Right atrium auricular region (tissue), 2 donors: ENCODE data around the gene CCNE1. TPM values are rescaled to one million over a fixed set of nuclear protein-coding genes. Genes with fewer than 3 reads are reported as not detected.

Experiments
- DNase-seq: peaks from one replicate; pipeline ENCODE4 v3.0.0-alpha.2; 2019; ENCODE audit warnings: low spot score
- H3K27ac ChIP-seq, 2 donors: fragments of 200-600 bp; sonication (generic); 1 replicate in 1 of 2; 2 replicates in 1 of 2; pipeline ENCODE4 v1.5.1; 2016 to 2019
- H3K27me3 ChIP-seq, 2 donors: fragments of 200-600 bp; sonication (generic); one replicate each; pipeline versions ENCODE4 v1.5.1 to v1.6.0; 2017 to 2019
- H3K36me3 ChIP-seq: fragments of 200-600 bp; sonication (generic); one replicate; pipeline ENCODE4 v1.5.1; 2016
- H3K4me1 ChIP-seq, 2 donors: fragments of 200-600 bp; sonication (generic); one replicate each; pipeline versions ENCODE4 v1.5.1 to v1.6.0; 2017 to 2019
- H3K4me3 ChIP-seq, 2 donors: fragments of 200-600 bp; sonication (generic); 1 replicate in 1 of 2; 2 replicates in 1 of 2; pipeline ENCODE4 v1.5.1; 2017 to 2019; ENCODE audit warnings: mild to moderate bottlenecking in 1 of 2, moderate library complexity in 1 of 2
- H3K9me3 ChIP-seq, 2 donors: fragments of 200-600 bp; sonication (generic); one replicate each; pipeline ENCODE4 v1.5.1; 2019
- total RNA-seq, 2 donors: library from RNA; depleted of rRNA; stranded (reverse); fragments of >200 nt; gene quantifications; one replicate each; pipeline ENCODE4 v1.1.0, GENCODE V29; 2016
- TF ChIP-seq, protein P1 (sequence below), 2 donors: fragments of 200-600 bp; sonication (generic); IDR thresholded peaks; one replicate each; pipeline ENCODE4 v1.5.1; 2019; ENCODE audit warnings: antibody characterized with exemption in 2 of 2

CCNE1 gene
- total RNA-seq, 2 donors from 2014 or later, result 4.4 to 5.5 TPM

DNA sequence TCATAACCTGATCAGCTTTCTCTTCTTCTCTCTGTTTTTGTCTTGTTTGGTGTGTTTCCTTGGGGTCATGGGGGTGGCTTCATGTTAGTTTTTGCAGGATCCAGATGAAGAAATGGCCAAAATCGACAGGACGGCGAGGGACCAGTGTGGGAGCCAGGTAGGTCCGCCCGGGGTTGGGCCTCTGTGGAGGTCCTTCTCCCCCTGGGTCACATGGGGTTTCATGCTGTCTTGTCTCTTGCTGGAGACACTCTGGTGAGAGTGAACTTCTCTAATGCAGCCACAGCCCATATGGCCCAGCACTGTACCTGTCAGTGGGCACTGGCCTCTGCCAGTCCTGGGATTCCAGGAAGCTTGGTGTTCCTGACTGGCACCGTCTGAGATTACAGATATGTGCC is 1.1 kb downstream of the CCNE1 start:
- peaks cover 0 to 15% of the 10 kb centered on the region in 2 donors for H3K4me1 ChIP-seq

DNA sequence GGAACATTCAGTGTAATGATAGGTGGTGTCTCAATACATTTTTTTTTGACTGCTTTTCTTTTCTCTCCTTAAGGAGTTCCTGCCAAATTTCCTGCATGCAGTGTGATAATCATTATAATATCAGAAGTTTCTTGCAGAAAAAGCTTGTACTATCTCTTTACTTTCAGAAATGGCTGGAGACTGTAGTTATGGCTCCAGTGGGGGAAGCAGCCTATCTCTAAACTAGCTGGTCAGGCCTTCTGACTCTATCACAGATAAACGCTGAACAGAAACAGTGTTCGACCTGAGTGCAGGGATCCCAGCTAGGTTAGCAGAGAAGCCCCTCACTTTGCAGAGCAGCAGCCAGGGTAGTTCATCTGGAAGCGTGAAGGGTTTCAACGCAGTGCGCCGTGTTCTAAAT is 1.9 kb downstream of the CCNE1 start:
- TF ChIP-seq, protein P1, sequence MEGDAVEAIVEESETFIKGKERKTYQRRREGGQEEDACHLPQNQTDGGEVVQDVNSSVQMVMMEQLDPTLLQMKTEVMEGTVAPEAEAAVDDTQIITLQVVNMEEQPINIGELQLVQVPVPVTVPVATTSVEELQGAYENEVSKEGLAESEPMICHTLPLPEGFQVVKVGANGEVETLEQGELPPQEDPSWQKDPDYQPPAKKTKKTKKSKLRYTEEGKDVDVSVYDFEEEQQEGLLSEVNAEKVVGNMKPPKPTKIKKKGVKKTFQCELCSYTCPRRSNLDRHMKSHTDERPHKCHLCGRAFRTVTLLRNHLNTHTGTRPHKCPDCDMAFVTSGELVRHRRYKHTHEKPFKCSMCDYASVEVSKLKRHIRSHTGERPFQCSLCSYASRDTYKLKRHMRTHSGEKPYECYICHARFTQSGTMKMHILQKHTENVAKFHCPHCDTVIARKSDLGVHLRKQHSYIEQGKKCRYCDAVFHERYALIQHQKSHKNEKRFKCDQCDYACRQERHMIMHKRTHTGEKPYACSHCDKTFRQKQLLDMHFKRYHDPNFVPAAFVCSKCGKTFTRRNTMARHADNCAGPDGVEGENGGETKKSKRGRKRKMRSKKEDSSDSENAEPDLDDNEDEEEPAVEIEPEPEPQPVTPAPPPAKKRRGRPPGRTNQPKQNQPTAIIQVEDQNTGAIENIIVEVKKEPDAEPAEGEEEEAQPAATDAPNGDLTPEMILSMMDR (IDR thresholded peaks at IDR 0.05), result no peak
- H3K27me3 ChIP-seq, result no peaks in the 10 kb centered on the region
- DNase-seq, result no peak
- H3K4me1 ChIP-seq, result peaks cover 0 to 15% of the 10 kb centered on the region in 2 donors
- no peak overlapping the region for H3K4me3 ChIP-seq
- H3K36me3 ChIP-seq, result no peaks in the 10 kb centered on the region
- no peak overlapping the region for H3K27ac ChIP-seq
- H3K9me3 ChIP-seq, result no peaks in the 10 kb centered on the region

More for the DNA sequence above, 1.1 kb downstream of the CCNE1 start:
- Histone ChIP-seq H3K36me3 (no peaks in the 10 kb centered on the region), H3K4me3 (peak overlapping the region in 1 of 2 donors; percentile 61), H3K27ac (no peak overlapping the region), H3K9me3 (no peaks in the 10 kb centered on the region), H3K27me3 (no peaks in the 10 kb centered on the region)
- TF ChIP-seq, protein P1 (IDR thresholded peaks at IDR 0.05), result no peak
- no peak for DNase-seq

DNA sequence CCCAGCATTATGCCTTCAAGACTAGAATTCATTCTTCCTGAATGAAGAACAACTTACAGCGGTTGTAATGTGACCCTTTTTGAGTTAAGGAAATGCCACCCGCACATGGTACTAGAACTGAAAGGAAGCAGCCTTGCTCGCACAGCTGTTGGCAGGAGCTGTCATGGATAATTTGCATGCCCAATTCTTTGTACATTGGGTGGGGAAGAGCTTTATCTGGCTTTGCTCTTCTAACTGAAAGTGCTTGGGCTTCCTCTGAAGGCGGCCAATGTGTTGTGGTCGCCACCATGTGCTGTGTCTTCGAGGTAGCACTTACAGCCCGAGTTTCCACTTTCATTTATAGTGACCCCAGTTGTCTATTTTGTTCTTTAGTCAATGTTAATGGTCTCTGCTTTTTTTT is 3.4 kb downstream of the CCNE1 start:
- no peaks in the 10 kb centered on the region for H3K9me3 ChIP-seq
- H3K4me3 ChIP-seq, result no peak overlapping the region
- no peaks in the 10 kb centered on the region for H3K36me3 ChIP-seq
- no peaks in the 10 kb centered on the region for H3K27me3 ChIP-seq
- H3K4me1 ChIP-seq, result peaks cover 0 to 15% of the 10 kb centered on the region in 2 donors
- DNase-seq, result no peak
- TF ChIP-seq, protein P1 (IDR thresholded peaks at IDR 0.05), result no peak
- H3K27ac ChIP-seq, result no peak overlapping the region

GRCh38 chr19:29817316-29817715 is 5.5 kb downstream of the CCNE1 start:
- Histone ChIP-seq H3K27ac (no peak overlapping the region), H3K36me3 (no peaks in the 10 kb centered on the region), H3K4me3 (no peak overlapping the region), H3K27me3 (no peaks in the 10 kb centered on the region), H3K4me1 (peaks cover 0 to 7% of the 10 kb centered on the region in 2 donors), H3K9me3 (no peaks in the 10 kb centered on the region)
- no peak for DNase-seq
- TF ChIP-seq, protein P1 (IDR thresholded peaks at IDR 0.05), result no peak

- Histone ChIP-seq H3K36me3 (no peaks in the 10 kb centered on the region), H3K4me1 (no peaks in the 10 kb centered on the region)
- TF ChIP-seq, protein P1 (IDR thresholded peaks at IDR 0.05), result no peak
These were observed 7.5 kb downstream of the CCNE1 start for GRCh38 chr19:29819300-29819699.

GRCh38 chr19:29819986-29820385 is 8.2 kb downstream of the CCNE1 start:
- no peaks in the 10 kb centered on the region for H3K36me3 ChIP-seq
- no peaks in the 10 kb centered on the region for H3K4me1 ChIP-seq
- no peak for DNase-seq
- H3K27me3 ChIP-seq, result no peaks in the 10 kb centered on the region
- H3K27ac ChIP-seq, result no peak overlapping the region
- TF ChIP-seq, protein P1 (IDR thresholded peaks at IDR 0.05), result no peak
- H3K9me3 ChIP-seq, result no peaks in the 10 kb centered on the region
- H3K4me3 ChIP-seq, result no peak overlapping the region

More at GRCh38 chr19:29819300-29819699, 7.5 kb downstream of the CCNE1 start:
- no peaks in the 10 kb centered on the region for H3K27me3 ChIP-seq
- H3K4me3 ChIP-seq, result no peak overlapping the region
- H3K9me3 ChIP-seq, result no peaks in the 10 kb centered on the region
- no peak overlapping the region for H3K27ac ChIP-seq
- no peak for DNase-seq
